H1 (cell line): ENCODE data around the gene GGCX. TPM values are rescaled to one million over a fixed set of nuclear protein-coding genes. Genes with fewer than 3 reads are reported as not detected.

Experiments
- ASH2L ChIP-seq: fragments of 200-600, 300-600 bp; sonication (generic); IDR thresholded peaks from one replicate; pipeline ENCODE4 v1.7.1; 2017; ENCODE audit warnings: low read length
- EZH2 ChIP-seq: fragments of 200-600 bp; sonication (generic); IDR thresholded peaks from 2 replicates; pipeline ENCODE4 v1.7.1; 2012; ENCODE audit warnings: low read depth, mild to moderate bottlenecking, moderate library complexity, low read length, inconsistent platforms; ENCODE audit not compliant: severe bottlenecking
- JUN ChIP-seq: IDR thresholded peaks from 2 replicates; pipeline ENCODE4 v1.6.1; 2011; ENCODE audit warnings: low read depth, mild to moderate bottlenecking, improper control_type of control experiment, low read length
- KDM5A ChIP-seq: fragments of 200-600 bp; IDR thresholded peaks from 2 replicates; pipeline ENCODE4 v1.7.1; 2012; ENCODE audit warnings: mild to moderate bottlenecking, low read length, inconsistent platforms, mixed read lengths
- SAP30 ChIP-seq: fragments of 300-600 bp; sonication (generic); IDR thresholded peaks from 2 replicates; pipeline ENCODE4 v1.7.1; 2012; ENCODE audit warnings: low read length, moderate library complexity, mild to moderate bottlenecking, inconsistent platforms; ENCODE audit not compliant: insufficient read depth, insufficient replicate concordance
- TEAD4 ChIP-seq: IDR thresholded peaks from 2 replicates; pipeline ENCODE4 v1.6.1; 2012; ENCODE audit warnings: low read depth, low read length, inconsistent platforms, mixed read lengths
- YY1 ChIP-seq: IDR thresholded peaks from 2 replicates; pipeline ENCODE4 v1.6.1; 2011; ENCODE audit warnings: low read depth, mild to moderate bottlenecking, low read length
- polyA plus RNA-seq, 7 experiments: library from polyadenylated mRNA; depleted of rRNA in 3 of 7; stranded (reverse) in 5 of 7; unstranded in 2 of 7; fragments of >200 nt in 5 of 7; fragments of 200-250 nt in 2 of 7; gene quantifications; 1 replicate in 5 of 7; 2 replicates in 1 of 7; 4 replicates in 1 of 7; pipeline versions ENCODE4 v1.2.1 to v1.2.3, GENCODE V29; 2011 to 2013; ENCODE audit warnings: missing spikeins in 2 of 7, mixed read lengths in 2 of 7
- total RNA-seq: library from RNA; stranded (reverse); fragmentation: NEBNext Ultra II Directional; extraction: Animal tissue kit (Norgen Biotek cat#: 25700); gene quantifications from 2 replicates; pipeline ENCODE4 v1.2.1, GENCODE V29; 2021
- TF ChIP-seq, protein P1 (sequence below): fragments of 300-600 bp; sonication (generic); IDR thresholded peaks from 2 replicates; pipeline ENCODE4 v1.7.1; 2012; ENCODE audit warnings: low read length, moderate library complexity, mild to moderate bottlenecking, inconsistent platforms; ENCODE audit not compliant: insufficient replicate concordance
- TF ChIP-seq, protein P2 (sequence below): IDR thresholded peaks from 2 replicates; pipeline ENCODE4 v1.6.1; 2011; ENCODE audit warnings: low read depth, mild to moderate bottlenecking, low read length; ENCODE audit not compliant: insufficient read depth

The GGCX gene
- total and polyA plus RNA-seq, 2 of the 8 experiments (the other 6 are each of a cell fraction or from before 2014, with no cell fraction given), result 29.4 to 33.8 TPM

- TF ChIP-seq, protein P1, sequence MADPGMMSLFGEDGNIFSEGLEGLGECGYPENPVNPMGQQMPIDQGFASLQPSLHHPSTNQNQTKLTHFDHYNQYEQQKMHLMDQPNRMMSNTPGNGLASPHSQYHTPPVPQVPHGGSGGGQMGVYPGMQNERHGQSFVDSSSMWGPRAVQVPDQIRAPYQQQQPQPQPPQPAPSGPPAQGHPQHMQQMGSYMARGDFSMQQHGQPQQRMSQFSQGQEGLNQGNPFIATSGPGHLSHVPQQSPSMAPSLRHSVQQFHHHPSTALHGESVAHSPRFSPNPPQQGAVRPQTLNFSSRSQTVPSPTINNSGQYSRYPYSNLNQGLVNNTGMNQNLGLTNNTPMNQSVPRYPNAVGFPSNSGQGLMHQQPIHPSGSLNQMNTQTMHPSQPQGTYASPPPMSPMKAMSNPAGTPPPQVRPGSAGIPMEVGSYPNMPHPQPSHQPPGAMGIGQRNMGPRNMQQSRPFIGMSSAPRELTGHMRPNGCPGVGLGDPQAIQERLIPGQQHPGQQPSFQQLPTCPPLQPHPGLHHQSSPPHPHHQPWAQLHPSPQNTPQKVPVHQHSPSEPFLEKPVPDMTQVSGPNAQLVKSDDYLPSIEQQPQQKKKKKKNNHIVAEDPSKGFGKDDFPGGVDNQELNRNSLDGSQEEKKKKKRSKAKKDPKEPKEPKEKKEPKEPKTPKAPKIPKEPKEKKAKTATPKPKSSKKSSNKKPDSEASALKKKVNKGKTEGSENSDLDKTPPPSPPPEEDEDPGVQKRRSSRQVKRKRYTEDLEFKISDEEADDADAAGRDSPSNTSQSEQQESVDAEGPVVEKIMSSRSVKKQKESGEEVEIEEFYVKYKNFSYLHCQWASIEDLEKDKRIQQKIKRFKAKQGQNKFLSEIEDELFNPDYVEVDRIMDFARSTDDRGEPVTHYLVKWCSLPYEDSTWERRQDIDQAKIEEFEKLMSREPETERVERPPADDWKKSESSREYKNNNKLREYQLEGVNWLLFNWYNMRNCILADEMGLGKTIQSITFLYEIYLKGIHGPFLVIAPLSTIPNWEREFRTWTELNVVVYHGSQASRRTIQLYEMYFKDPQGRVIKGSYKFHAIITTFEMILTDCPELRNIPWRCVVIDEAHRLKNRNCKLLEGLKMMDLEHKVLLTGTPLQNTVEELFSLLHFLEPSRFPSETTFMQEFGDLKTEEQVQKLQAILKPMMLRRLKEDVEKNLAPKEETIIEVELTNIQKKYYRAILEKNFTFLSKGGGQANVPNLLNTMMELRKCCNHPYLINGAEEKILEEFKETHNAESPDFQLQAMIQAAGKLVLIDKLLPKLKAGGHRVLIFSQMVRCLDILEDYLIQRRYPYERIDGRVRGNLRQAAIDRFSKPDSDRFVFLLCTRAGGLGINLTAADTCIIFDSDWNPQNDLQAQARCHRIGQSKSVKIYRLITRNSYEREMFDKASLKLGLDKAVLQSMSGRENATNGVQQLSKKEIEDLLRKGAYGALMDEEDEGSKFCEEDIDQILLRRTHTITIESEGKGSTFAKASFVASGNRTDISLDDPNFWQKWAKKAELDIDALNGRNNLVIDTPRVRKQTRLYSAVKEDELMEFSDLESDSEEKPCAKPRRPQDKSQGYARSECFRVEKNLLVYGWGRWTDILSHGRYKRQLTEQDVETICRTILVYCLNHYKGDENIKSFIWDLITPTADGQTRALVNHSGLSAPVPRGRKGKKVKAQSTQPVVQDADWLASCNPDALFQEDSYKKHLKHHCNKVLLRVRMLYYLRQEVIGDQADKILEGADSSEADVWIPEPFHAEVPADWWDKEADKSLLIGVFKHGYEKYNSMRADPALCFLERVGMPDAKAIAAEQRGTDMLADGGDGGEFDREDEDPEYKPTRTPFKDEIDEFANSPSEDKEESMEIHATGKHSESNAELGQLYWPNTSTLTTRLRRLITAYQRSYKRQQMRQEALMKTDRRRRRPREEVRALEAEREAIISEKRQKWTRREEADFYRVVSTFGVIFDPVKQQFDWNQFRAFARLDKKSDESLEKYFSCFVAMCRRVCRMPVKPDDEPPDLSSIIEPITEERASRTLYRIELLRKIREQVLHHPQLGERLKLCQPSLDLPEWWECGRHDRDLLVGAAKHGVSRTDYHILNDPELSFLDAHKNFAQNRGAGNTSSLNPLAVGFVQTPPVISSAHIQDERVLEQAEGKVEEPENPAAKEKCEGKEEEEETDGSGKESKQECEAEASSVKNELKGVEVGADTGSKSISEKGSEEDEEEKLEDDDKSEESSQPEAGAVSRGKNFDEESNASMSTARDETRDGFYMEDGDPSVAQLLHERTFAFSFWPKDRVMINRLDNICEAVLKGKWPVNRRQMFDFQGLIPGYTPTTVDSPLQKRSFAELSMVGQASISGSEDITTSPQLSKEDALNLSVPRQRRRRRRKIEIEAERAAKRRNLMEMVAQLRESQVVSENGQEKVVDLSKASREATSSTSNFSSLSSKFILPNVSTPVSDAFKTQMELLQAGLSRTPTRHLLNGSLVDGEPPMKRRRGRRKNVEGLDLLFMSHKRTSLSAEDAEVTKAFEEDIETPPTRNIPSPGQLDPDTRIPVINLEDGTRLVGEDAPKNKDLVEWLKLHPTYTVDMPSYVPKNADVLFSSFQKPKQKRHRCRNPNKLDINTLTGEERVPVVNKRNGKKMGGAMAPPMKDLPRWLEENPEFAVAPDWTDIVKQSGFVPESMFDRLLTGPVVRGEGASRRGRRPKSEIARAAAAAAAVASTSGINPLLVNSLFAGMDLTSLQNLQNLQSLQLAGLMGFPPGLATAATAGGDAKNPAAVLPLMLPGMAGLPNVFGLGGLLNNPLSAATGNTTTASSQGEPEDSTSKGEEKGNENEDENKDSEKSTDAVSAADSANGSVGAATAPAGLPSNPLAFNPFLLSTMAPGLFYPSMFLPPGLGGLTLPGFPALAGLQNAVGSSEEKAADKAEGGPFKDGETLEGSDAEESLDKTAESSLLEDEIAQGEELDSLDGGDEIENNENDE, result no peak
- TF ChIP-seq EZH2, result no peak
- no peak for TF ChIP-seq JUN
- no peak for TF ChIP-seq KDM5A
- TF ChIP-seq TEAD4, result peak; percentile 2; the same call in 1 of the 2 replicates
- no peak for TF ChIP-seq SAP30
- peak; percentile 96 for TF ChIP-seq YY1
- TF ChIP-seq, protein P2, sequence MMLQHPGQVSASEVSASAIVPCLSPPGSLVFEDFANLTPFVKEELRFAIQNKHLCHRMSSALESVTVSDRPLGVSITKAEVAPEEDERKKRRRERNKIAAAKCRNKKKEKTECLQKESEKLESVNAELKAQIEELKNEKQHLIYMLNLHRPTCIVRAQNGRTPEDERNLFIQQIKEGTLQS, result no peak
- peak; percentile 54 for TF ChIP-seq ASH2L
Observed at GRCh38 chr2:85538507-85539360, 22.6 kb downstream of the GGCX start, which contains the start of gene MAT2A (continued).
